Thyroid gland (tissue), 4 donors: ENCODE results near the gene DLK1.

Experiments used
- CTCF ChIP-seq, 6 experiments: fragments of 200-600 bp in 3 of 6; fragments of 450-650 bp in 3 of 6; sonication (generic) in 3 of 6; IDR thresholded peaks; one replicate each; pipeline ENCODE4 v1.5.1; 2016 to 2019; ENCODE audit warnings: antibody characterized with exemption in 6 of 6, mild to moderate bottlenecking in 2 of 6, inconsistent platforms in 1 of 6, moderate library complexity in 1 of 6
- POLR2A ChIP-seq, 2 donors: fragments of 450-650 bp; IDR thresholded peaks; one replicate each; pipeline ENCODE4 v1.6.1; 2017; ENCODE audit warnings: antibody characterized with exemption in 2 of 2, mild to moderate bottlenecking in 2 of 2, moderate library complexity in 1 of 2

- no peak for TF ChIP-seq CTCF (IDR thresholded peaks at IDR 0.05)
- TF ChIP-seq POLR2A (IDR thresholded peaks at IDR 0.05), result no peak
These were observed 22.3 kb downstream of the DLK1 start for GRCh38 chr14:100748944-100749343.
